SK-N-SH (cell line): ENCODE data around the gene SSR3. TPM values are rescaled to one million over a fixed set of nuclear protein-coding genes. Genes with fewer than 3 reads are reported as not detected.
A peak's percentile ranks its signal among the peaks of the same experiment; 100 is the strongest.

Source experiments
- CTCF ChIA-PET: fragments of 300-600, 350-600 bp; formaldehyde crosslinking; extraction: SDS; loops from one replicate; lab custom pipeline; 2021; lab: Yijun Ruan, JAX
- POLR2A ChIA-PET: fragments of 350-600 bp; sonication (Branson Sonifier 250); formaldehyde crosslinking; extraction: SDS; loops from one replicate; lab custom pipeline; 2020; ENCODE audit warnings: antibody characterized with exemption, inconsistent platforms; lab: Yijun Ruan, JAX
- DNase-seq: peaks from one replicate; pipeline ENCODE4 v3.0.0; 2012
- H2AFZ ChIP-seq: fragments of 200-600 bp; sonication (generic); 2 replicates; pipeline ENCODE4 v1.8.1; 2016; ENCODE audit warnings: antibody characterized with exemption, mild to moderate bottlenecking, low read depth
- H3F3A ChIP-seq: fragments of 200-600 bp; sonication (generic); replicated peaks from 2 replicates; pipeline ENCODE3; 2016; ENCODE audit warnings: antibody characterized with exemption, mild to moderate bottlenecking; ENCODE audit not compliant: insufficient read depth
- H3K27ac ChIP-seq, 2 experiments: fragments of 200-500 bp in 1 of 2; fragments of 200-600 bp in 1 of 2; sonication (Bioruptor generic) in 1 of 2; sonication (generic), shearing (Covaris generic) in 1 of 2; 2 replicates each; pipeline versions ENCODE4 v1.5.1 to v1.6.1; 2014 to 2016; ENCODE audit warnings: low read depth in 2 of 2, inconsistent platforms in 1 of 2, low read length in 1 of 2, mild to moderate bottlenecking in 1 of 2, mixed read lengths in 1 of 2
- H3K27me3 ChIP-seq: fragments of 200-600 bp; sonication (generic), shearing (Covaris generic); 2 replicates; pipeline ENCODE4 v1.6.1; 2016; ENCODE audit warnings: mixed run types; ENCODE audit not compliant: insufficient read depth
- H3K36me3 ChIP-seq, 2 experiments: fragments of 200-500 bp in 1 of 2; fragments of 200-600 bp in 1 of 2; sonication (Bioruptor generic) in 1 of 2; sonication (generic) in 1 of 2; replicated peaks in 1 of 2; 2 replicates each; pipeline versions ENCODE3 to v1.5.1; 2014 to 2016; ENCODE audit warnings: low read length in 1 of 2, mild to moderate bottlenecking in 1 of 2; ENCODE audit not compliant: insufficient read depth in 2 of 2, control insufficient read depth in 1 of 2
- H3K4me1 ChIP-seq, 2 experiments: fragments of 200-500 bp in 1 of 2; fragments of 200-600 bp in 1 of 2; sonication (Bioruptor generic) in 1 of 2; sonication (generic), shearing (Covaris generic) in 1 of 2; 2 replicates each; pipeline versions ENCODE4 v1.5.1 to v1.6.1; 2014 to 2016; ENCODE audit warnings: low read depth in 1 of 2, low read length in 1 of 2, mixed run types in 1 of 2; ENCODE audit not compliant: insufficient read depth in 2 of 2, control insufficient read depth in 1 of 2
- H3K4me2 ChIP-seq: fragments of 200-600 bp; sonication (generic), shearing (Covaris generic); 2 replicates; pipeline ENCODE4 v1.6.1; 2017; ENCODE audit warnings: mixed run types
- H3K4me3 ChIP-seq, 2 experiments: fragments of 200-500 bp in 1 of 2; fragments of 200-600 bp in 1 of 2; sonication (Bioruptor generic) in 1 of 2; sonication (generic), shearing (Covaris generic) in 1 of 2; 2 replicates each; pipeline versions ENCODE4 v1.5.1 to v1.8.1; 2014 to 2016; ENCODE audit warnings: low read depth in 2 of 2, inconsistent platforms in 1 of 2, low read length in 1 of 2, mild to moderate bottlenecking in 1 of 2, mixed read lengths in 1 of 2, moderate library complexity in 1 of 2
- H3K79me2 ChIP-seq: fragments of 200-600 bp; sonication (generic); 2 replicates; pipeline ENCODE4 v1.8.1; 2017; ENCODE audit warnings: mild to moderate bottlenecking; ENCODE audit not compliant: insufficient read depth
- H3K9ac ChIP-seq: fragments of 200-600 bp; sonication (generic); 2 replicates; pipeline ENCODE4 v1.6.1; 2017; ENCODE audit warnings: mixed run types
- H3K9me2 ChIP-seq: fragments of 200-600 bp; sonication (generic); 2 replicates; pipeline ENCODE4 v1.6.1; 2017; ENCODE audit warnings: mixed run types
- H3K9me3 ChIP-seq: fragments of 200-600 bp; sonication (generic); 2 replicates; pipeline ENCODE4 v1.6.1; 2017; ENCODE audit warnings: mixed run types, mild to moderate bottlenecking, moderate library complexity
- H4K20me1 ChIP-seq: fragments of 200-600 bp; sonication (generic); 2 replicates; pipeline ENCODE4 v1.6.1; 2017; ENCODE audit warnings: mild to moderate bottlenecking, mixed run types; ENCODE audit not compliant: insufficient read depth
- ELF1 ChIP-seq: IDR thresholded peaks from 2 replicates; pipeline ENCODE4 v1.4.0; 2012
- EP300 ChIP-seq, 2 experiments: IDR thresholded peaks; 2 replicates each; pipeline versions ENCODE4 v1.4.0 to v1.6.1; 2012; ENCODE audit warnings: borderline replicate concordance in 1 of 2, low read depth in 1 of 2, low read length in 1 of 2
- EZH2phosphoT487 ChIP-seq: fragments of 200-600 bp; sonication (generic); IDR thresholded peaks from 2 replicates; pipeline ENCODE4 v1.6.1; 2017; ENCODE audit warnings: low read depth, mixed run types, mild to moderate bottlenecking, antibody characterized with exemption, moderate library complexity, borderline replicate concordance
- FOSL2 ChIP-seq: IDR thresholded peaks from 2 replicates; pipeline ENCODE4 v1.4.0; 2012; ENCODE audit warnings: low read depth, mild to moderate bottlenecking, moderate library complexity, borderline replicate concordance
- GATA2 ChIP-seq: sonication (generic); formaldehyde crosslinking; IDR thresholded peaks from 2 replicates; pipeline ENCODE4 v1.5.0; 2020; ENCODE audit warnings: mild to moderate bottlenecking, missing genetic modification reagents
- JUND ChIP-seq: IDR thresholded peaks from 2 replicates; pipeline ENCODE4 v1.4.0; 2012
- MEF2A ChIP-seq: IDR thresholded peaks from 2 replicates; pipeline ENCODE4 v1.4.0; 2012; ENCODE audit warnings: low read depth, borderline replicate concordance
- RAD21 ChIP-seq: IDR thresholded peaks from 2 replicates; pipeline ENCODE4 v1.6.1; 2012; ENCODE audit warnings: mild to moderate bottlenecking, low read length
- RCOR1 ChIP-seq: fragments of 150-350 bp; IDR thresholded peaks from 2 replicates; pipeline ENCODE4 v1.6.1; 2017; ENCODE audit warnings: antibody characterized with exemption, low read length
- SIN3A ChIP-seq: IDR thresholded peaks from 2 replicates; pipeline ENCODE4 v1.6.1; 2012; ENCODE audit warnings: low read depth, mild to moderate bottlenecking, low read length, moderate library complexity, borderline replicate concordance
- SMC3 ChIP-seq: IDR thresholded peaks from 2 replicates; pipeline ENCODE4 v1.6.1; 2012; ENCODE audit warnings: low read depth, low read length, improper control_type of control experiment
- TAF1 ChIP-seq: IDR thresholded peaks from 2 replicates; pipeline ENCODE4 v1.6.1; 2012; ENCODE audit warnings: low read depth, mild to moderate bottlenecking, low read length, moderate library complexity, borderline replicate concordance
- TCF12 ChIP-seq: IDR thresholded peaks from 2 replicates; pipeline ENCODE4 v1.4.0; 2012
- YY1 ChIP-seq: IDR thresholded peaks from 2 replicates; pipeline ENCODE4 v1.4.0; 2012; ENCODE audit warnings: low read depth, mild to moderate bottlenecking
- WGBS: methylation state at CpG from one replicate; pipeline ENCODE4 v1.1.6; 2017; ENCODE audit warnings: low lambda C conversion rate; 5-methylcytosine and 5-hydroxymethylcytosine counted together
- polyA plus RNA-seq, 3 experiments: library from polyadenylated mRNA; depleted of rRNA; stranded (reverse); fragments of >200 nt; gene quantifications; 2 replicates each; pipeline ENCODE4 v1.2.3, GENCODE V29; 2012
- TF ChIP-seq, protein P1 (sequence below): fragments of 200-600 bp; sonication (generic); IDR thresholded peaks from 2 replicates; pipeline ENCODE4 v1.6.1; 2017; ENCODE audit warnings: antibody characterized with exemption, mild to moderate bottlenecking, moderate library complexity
- TF ChIP-seq, protein P2 (sequence below): IDR thresholded peaks from 2 replicates; pipeline ENCODE4 v1.4.0; 2012; ENCODE audit warnings: low read depth, borderline replicate concordance
- TF ChIP-seq, protein P3 (sequence below): IDR thresholded peaks from 2 replicates; pipeline ENCODE4; 2012
- TF ChIP-seq, protein P4 (sequence below): fragments of 150-350 bp; IDR thresholded peaks from 2 replicates; pipeline ENCODE4 v1.6.1; 2017; ENCODE audit warnings: antibody characterized with exemption, low read length, low read depth, borderline replicate concordance

The SSR3 gene
- polyA plus RNA-seq, 1 of the 3 experiments (the other 2 are of a cell fraction), result 61.7 TPM

DNA sequence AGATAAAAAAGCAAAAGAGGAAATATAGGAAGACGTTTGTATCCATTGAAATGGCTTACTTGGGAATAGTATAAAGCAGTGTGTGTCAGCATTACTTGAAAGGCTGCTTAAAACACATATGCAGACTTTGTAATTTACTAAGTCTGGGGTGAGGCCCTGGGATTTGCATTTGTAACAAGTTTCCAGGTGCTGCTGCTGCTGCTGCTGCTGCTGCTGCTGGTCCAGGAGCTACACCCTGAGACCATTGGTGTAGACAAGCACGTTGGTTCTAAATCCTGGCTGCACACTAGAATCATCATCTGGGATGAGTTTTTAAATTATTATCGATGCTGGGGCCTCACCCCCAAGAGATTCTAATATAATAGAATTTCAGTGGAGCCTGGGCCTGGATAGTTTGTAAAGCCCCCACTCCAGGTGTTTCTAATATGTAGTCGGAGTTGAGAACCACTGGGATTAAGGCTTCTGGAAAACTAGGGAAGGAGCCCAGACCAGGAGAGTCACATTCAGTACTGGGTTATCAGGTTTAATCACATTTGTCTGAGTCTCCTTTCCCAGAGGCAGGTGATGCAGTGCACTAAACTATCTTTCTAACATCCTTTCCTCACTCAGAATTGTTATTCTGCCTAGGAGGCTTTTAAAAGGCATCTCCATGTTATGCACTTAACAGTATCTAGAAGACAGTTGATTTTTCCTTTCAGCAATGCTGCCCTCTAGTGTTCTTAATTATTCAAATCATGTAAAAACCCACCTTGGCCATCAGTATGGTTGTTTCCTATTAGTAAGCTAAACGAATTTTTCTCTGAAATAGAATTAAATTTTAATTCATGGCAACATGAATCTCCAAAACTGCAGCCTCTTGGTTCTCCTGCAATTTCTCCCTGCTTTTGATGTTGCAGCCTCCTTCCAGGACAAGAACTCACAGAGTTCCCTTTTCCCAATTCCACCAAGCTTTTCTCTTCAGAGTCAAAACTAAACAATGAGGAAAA lies 45.4 kb downstream of the SSR3 start:
- Histone ChIP-seq H3K9me3 (no peaks in the 10 kb centered on the region; the same call in 1 of the 2 replicates), H3K9ac (no peak overlapping the region), H3K79me2 (peaks cover 14% of the 10 kb centered on the region), H3K36me3 (peaks cover 5 to 40% of the 10 kb centered on the region in 2 experiments), H3K4me1 (peaks cover 5 to 9% of the 10 kb centered on the region in 2 experiments; a peak in 3 of 4 replicates)
- POLR2A ChIA-PET, result no interaction called here
- TF ChIP-seq RCOR1, result no peak
- peak; percentile 85 for TF ChIP-seq RAD21
- TF ChIP-seq SMC3, result peak; percentile 84
- TF ChIP-seq, protein P1, sequence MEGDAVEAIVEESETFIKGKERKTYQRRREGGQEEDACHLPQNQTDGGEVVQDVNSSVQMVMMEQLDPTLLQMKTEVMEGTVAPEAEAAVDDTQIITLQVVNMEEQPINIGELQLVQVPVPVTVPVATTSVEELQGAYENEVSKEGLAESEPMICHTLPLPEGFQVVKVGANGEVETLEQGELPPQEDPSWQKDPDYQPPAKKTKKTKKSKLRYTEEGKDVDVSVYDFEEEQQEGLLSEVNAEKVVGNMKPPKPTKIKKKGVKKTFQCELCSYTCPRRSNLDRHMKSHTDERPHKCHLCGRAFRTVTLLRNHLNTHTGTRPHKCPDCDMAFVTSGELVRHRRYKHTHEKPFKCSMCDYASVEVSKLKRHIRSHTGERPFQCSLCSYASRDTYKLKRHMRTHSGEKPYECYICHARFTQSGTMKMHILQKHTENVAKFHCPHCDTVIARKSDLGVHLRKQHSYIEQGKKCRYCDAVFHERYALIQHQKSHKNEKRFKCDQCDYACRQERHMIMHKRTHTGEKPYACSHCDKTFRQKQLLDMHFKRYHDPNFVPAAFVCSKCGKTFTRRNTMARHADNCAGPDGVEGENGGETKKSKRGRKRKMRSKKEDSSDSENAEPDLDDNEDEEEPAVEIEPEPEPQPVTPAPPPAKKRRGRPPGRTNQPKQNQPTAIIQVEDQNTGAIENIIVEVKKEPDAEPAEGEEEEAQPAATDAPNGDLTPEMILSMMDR, result peak; percentile 74
- TF ChIP-seq, all 33 proteins: peak for 3
- Histone ChIP-seq H3K27me3 (no peaks in the 10 kb centered on the region), H2AFZ (no peak overlapping the region), H3K4me3 (no peak overlapping the region; a peak in 1 of 4 replicates), H3K4me2 (no peak overlapping the region), H3K27ac (peak overlapping the region in 1 of 2 experiments; percentile 66; a peak in 2 of 4 replicates), H4K20me1 (no peaks in the 10 kb centered on the region), H3F3A (peaks cover 33% of the 10 kb centered on the region), H3K9me2 (no peaks in the 10 kb centered on the region)
- 58% methylated on average over 5 of the region's 5 CpGs for WGBS
- CTCF ChIA-PET, result interaction anchor here (0.6 to 17.0 kb wide), 69 partner anchors 10 to 628 kb away, joined by 3 to 376 read pairs (median 4); partner anchors contain the start of gene SSR3
- peak; percentile 63 for DNase-seq

DNA sequence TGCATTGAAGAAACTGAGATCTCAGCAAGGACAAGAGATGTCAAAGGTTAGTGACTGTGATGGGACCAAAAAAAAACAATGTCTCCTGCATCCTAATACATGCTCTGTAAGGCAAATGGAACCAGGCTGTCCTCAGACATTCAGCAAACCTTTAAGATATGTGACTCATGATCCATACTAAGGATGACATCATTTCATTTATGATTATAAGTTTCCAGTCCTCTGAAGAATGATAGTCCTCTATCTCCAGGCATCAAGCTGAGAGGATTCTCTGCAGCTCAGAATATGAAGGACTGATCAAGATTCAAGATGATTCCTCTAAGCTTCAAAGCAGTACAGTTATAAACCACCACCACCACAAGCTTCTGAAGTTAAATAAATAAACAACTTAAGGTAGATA lies 47.6 kb downstream of the SSR3 start:
- H3K4me1 ChIP-seq, result peaks cover 5 to 7% of the 10 kb centered on the region in 2 experiments; a peak in 3 of 4 replicates
- no peak overlapping the region for H2AFZ ChIP-seq
- no peak overlapping the region for H3K4me3 ChIP-seq
- ChIA-PET POLR2A (no interaction called here), CTCF (interaction anchor here (1.1 to 17.0 kb wide), 10 partner anchors 10 to 364 kb away, joined by 3 to 376 read pairs (median 4); no protein-coding TSS in a partner anchor)
- TF ChIP-seq ELF1 (no peak), EZH2phosphoT487 (no peak), FOSL2 (peak; percentile 68; the same call in 1 of the 2 replicates), YY1 (no peak), SIN3A (no peak), TAF1 (no peak), JUND (peak; percentile 54), EP300 (IDR thresholded peaks at IDR 0.05; ENCODE audit: borderline replicate concordance in 1 of 2, low read depth in 1 of 2, low read length in 1 of 2) (no peak), TCF12 (peak; percentile 17; the same call in 1 of the 2 replicates), GATA2 (no peak), MEF2A (no peak)
- TF ChIP-seq, protein P2, sequence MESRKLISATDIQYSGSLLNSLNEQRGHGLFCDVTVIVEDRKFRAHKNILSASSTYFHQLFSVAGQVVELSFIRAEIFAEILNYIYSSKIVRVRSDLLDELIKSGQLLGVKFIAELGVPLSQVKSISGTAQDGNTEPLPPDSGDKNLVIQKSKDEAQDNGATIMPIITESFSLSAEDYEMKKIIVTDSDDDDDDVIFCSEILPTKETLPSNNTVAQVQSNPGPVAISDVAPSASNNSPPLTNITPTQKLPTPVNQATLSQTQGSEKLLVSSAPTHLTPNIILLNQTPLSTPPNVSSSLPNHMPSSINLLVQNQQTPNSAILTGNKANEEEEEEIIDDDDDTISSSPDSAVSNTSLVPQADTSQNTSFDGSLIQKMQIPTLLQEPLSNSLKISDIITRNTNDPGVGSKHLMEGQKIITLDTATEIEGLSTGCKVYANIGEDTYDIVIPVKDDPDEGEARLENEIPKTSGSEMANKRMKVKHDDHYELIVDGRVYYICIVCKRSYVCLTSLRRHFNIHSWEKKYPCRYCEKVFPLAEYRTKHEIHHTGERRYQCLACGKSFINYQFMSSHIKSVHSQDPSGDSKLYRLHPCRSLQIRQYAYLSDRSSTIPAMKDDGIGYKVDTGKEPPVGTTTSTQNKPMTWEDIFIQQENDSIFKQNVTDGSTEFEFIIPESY, result no peak
- TF ChIP-seq, protein P3, sequence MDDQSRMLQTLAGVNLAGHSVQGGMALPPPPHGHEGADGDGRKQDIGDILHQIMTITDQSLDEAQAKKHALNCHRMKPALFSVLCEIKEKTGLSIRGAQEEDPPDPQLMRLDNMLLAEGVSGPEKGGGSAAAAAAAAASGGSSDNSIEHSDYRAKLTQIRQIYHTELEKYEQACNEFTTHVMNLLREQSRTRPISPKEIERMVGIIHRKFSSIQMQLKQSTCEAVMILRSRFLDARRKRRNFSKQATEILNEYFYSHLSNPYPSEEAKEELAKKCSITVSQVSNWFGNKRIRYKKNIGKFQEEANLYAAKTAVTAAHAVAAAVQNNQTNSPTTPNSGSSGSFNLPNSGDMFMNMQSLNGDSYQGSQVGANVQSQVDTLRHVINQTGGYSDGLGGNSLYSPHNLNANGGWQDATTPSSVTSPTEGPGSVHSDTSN, result no peak
- TF ChIP-seq, protein P4, sequence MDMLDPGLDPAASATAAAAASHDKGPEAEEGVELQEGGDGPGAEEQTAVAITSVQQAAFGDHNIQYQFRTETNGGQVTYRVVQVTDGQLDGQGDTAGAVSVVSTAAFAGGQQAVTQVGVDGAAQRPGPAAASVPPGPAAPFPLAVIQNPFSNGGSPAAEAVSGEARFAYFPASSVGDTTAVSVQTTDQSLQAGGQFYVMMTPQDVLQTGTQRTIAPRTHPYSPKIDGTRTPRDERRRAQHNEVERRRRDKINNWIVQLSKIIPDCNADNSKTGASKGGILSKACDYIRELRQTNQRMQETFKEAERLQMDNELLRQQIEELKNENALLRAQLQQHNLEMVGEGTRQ, result no peak
- no peaks in the 10 kb centered on the region for H3K9me2 ChIP-seq
- H3K79me2 ChIP-seq, result peaks cover 18% of the 10 kb centered on the region
- peak overlapping the region in 1 of 2 experiments; percentile 49; a peak in 2 of 4 replicates for H3K27ac ChIP-seq
- no peak for DNase-seq
- H3K27me3 ChIP-seq, result no peaks in the 10 kb centered on the region
- H3F3A ChIP-seq, result peaks cover 47% of the 10 kb centered on the region
- H4K20me1 ChIP-seq, result no peaks in the 10 kb centered on the region
- no peak overlapping the region for H3K9ac ChIP-seq
- no peaks in the 10 kb centered on the region; the same call in 1 of the 2 replicates for H3K9me3 ChIP-seq
- peaks cover 0 to 48% of the 10 kb centered on the region in 2 experiments for H3K36me3 ChIP-seq
- H3K4me2 ChIP-seq, result no peak overlapping the region
